Neutrophil (primary cell): ENCODE measurements around the gene BCAS3.

ENCODE experiments used
- H3K27ac ChIP-seq: fragments of 200-600 bp; sonication (generic); 2 replicates; pipeline ENCODE4 v1.5.1; 2016; ENCODE audit warnings: mild to moderate bottlenecking, moderate library complexity
- H3K27me3 ChIP-seq: fragments of 200-600 bp; sonication (generic); 2 replicates; pipeline ENCODE4 v1.6.0; 2016; ENCODE audit warnings: mild to moderate bottlenecking
- H3K36me3 ChIP-seq: fragments of 200-600 bp; sonication (generic); 2 replicates; pipeline ENCODE4 v1.5.1; 2017
- H3K4me1 ChIP-seq, 2 experiments: fragments of 200-600 bp in 1 of 2; sonication (generic) in 1 of 2; 1 replicate in 1 of 2; 2 replicates in 1 of 2; pipeline versions ENCODE4 v1.5.1 to v1.6.1; 2013 to 2016; ENCODE audit warnings: low read depth in 1 of 2, low read length in 1 of 2, mild to moderate bottlenecking in 1 of 2, moderate library complexity in 1 of 2; ENCODE audit not compliant: control insufficient read depth in 1 of 2, insufficient read depth in 1 of 2
- H3K4me3 ChIP-seq, 2 experiments: fragments of 200-600 bp in 1 of 2; sonication (generic) in 1 of 2; 1 replicate in 1 of 2; 2 replicates in 1 of 2; pipeline ENCODE4 v1.5.1; 2013 to 2016; ENCODE audit warnings: low read depth in 1 of 2, low read length in 1 of 2, mild to moderate bottlenecking in 1 of 2, moderate library complexity in 1 of 2
- H3K9me3 ChIP-seq: fragments of 200-600 bp; sonication (generic); 2 replicates; pipeline ENCODE4 v1.5.1; 2016
- CTCF ChIP-seq: fragments of 200-600 bp; sonication (generic); IDR thresholded peaks from 2 replicates; pipeline ENCODE4 v1.5.1; 2016; ENCODE audit warnings: antibody characterized with exemption

The BCAS3 gene

DNA sequence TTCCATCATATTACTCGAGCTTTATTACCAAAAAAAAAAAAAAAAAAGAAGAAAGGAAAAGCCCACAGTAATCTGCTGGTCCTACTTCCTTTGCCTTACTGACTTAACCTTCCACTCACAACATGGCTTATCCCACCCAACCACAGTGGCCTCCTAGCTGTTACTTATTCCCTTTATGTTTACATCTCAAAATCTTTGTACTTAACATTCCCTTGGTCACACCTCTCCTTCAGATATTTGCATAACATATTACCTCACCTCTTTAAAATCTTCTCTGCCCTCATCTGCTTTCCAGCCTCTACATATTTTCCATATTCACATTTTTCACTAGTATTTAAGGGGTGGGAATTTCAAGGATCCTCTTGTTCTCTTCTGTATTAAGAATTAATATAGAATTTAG is 395.0 kb downstream of the BCAS3 start:
- no peaks in the 10 kb centered on the region for H3K27me3 ChIP-seq
- H3K27ac ChIP-seq, result no peak overlapping the region
- no peaks in the 10 kb centered on the region for H3K9me3 ChIP-seq
- TF ChIP-seq CTCF, result no peak
- no peaks in the 10 kb centered on the region for H3K36me3 ChIP-seq
- H3K4me1 ChIP-seq, result no peaks in the 10 kb centered on the region
- no peak overlapping the region for H3K4me3 ChIP-seq

GRCh38 chr17:61073131-61073530 is 395.5 kb downstream of the BCAS3 start:
- no peak overlapping the region for H3K4me3 ChIP-seq
- no peaks in the 10 kb centered on the region for H3K4me1 ChIP-seq
- H3K9me3 ChIP-seq, result no peaks in the 10 kb centered on the region
- no peak for TF ChIP-seq CTCF
- no peaks in the 10 kb centered on the region for H3K36me3 ChIP-seq
- H3K27me3 ChIP-seq, result no peaks in the 10 kb centered on the region
- H3K27ac ChIP-seq, result no peak overlapping the region

DNA sequence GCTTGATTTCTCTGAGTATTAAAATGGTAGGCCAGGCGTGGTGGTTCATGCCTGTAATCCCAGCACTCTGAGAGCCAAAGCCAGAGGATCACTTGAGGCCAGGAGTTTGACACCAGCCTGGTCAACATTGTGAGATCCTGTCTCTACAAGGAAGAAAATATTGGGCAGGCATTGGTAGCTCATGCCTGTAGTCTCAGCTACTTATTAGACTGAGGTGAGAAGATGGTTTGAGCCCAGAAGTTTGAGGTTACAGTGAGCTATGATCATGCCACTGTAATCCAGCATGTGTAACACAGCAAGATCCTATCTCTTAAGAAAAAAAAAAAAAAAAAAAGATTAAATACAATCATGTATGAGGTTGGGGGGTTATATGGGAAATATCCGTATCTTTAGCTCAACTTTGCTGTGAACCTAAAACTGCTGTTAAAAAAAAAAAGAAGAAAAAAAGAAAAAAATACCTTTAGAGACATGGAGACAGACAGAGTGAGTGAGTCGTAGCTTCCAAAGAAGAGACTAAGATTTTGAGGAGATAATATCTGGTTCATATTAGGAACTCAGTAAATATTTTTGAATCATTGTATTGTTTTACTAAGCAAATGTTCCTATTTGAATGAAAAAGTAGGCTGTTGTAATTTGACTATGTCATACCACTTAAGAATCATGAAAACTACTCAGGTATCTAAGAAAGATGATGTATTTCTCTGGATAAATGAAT is 396.3 kb downstream of the BCAS3 start:
- no peaks in the 10 kb centered on the region for H3K9me3 ChIP-seq
- H3K36me3 ChIP-seq, result no peaks in the 10 kb centered on the region
- no peaks in the 10 kb centered on the region for H3K4me1 ChIP-seq
- H3K27ac ChIP-seq, result no peak overlapping the region
- no peak overlapping the region for H3K4me3 ChIP-seq
- no peaks in the 10 kb centered on the region for H3K27me3 ChIP-seq
- no peak for TF ChIP-seq CTCF

DNA sequence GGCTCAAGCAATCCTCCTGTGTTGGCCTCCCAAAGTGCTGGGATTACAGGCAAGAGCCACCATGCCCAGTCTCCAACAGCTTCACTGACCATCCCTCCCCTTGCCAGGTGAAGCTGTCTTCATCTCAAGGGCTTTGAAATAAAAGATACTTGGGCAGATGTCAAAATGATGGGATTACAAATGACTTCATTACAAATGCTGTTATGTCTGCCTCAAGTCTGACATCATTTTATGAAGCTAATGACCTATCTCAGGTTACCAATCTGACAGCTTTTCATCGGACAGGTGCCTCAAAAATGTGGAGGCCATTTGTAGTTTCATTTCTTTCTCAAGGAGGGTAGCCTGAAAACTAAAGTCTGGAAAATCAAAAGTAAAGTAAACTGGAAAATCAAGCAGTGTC is 398.3 kb downstream of the BCAS3 start:
- Histone ChIP-seq H3K27ac (no peak overlapping the region), H3K4me3 (no peak overlapping the region), H3K27me3 (no peaks in the 10 kb centered on the region), H3K4me1 (no peaks in the 10 kb centered on the region), H3K9me3 (no peaks in the 10 kb centered on the region), H3K36me3 (no peaks in the 10 kb centered on the region)
- no peak for TF ChIP-seq CTCF

- no peaks in the 10 kb centered on the region for H3K36me3 ChIP-seq
- no peak for TF ChIP-seq CTCF
- H3K4me3 ChIP-seq, result no peak overlapping the region
- no peaks in the 10 kb centered on the region for H3K4me1 ChIP-seq
- H3K9me3 ChIP-seq, result no peaks in the 10 kb centered on the region
- no peak overlapping the region for H3K27ac ChIP-seq
- H3K27me3 ChIP-seq, result no peaks in the 10 kb centered on the region
Observed at GRCh38 chr17:61076621-61077031, 399.0 kb downstream of the BCAS3 start.
